PFSK-1 (cell line): ENCODE results near the gene VIPAS39.

Experiments used
- FOXP2 ChIP-seq: optimal IDR thresholded peaks from 2 replicates; pipeline ENCODE3; 2011; ENCODE audit warnings: borderline replicate concordance, control low read depth, inconsistent platforms; ENCODE audit not compliant: insufficient read depth; ENCODE audit errors: extremely low read length, extremely low read depth
- POLR2AphosphoS5 ChIP-seq: IDR thresholded peaks from 2 replicates; pipeline ENCODE4 v1.6.1; 2012; ENCODE audit warnings: low read depth, mild to moderate bottlenecking, control low read depth, low read length, moderate library complexity
- SIN3A ChIP-seq: IDR thresholded peaks from 2 replicates; pipeline ENCODE4 v1.6.1; 2012; ENCODE audit warnings: mild to moderate bottlenecking, low read length, moderate library complexity, borderline replicate concordance; ENCODE audit not compliant: insufficient read depth
- TAF1 ChIP-seq: IDR thresholded peaks from 2 replicates; pipeline ENCODE4 v1.6.1; 2012; ENCODE audit warnings: low read length, control low read depth, borderline replicate concordance; ENCODE audit not compliant: insufficient read depth
- TF ChIP-seq, protein P1 (sequence below), 2 experiments: IDR thresholded peaks; 2 replicates each; pipeline versions ENCODE4 v1.6.1 to v1.8.0; 2011 to 2012; ENCODE audit warnings: low read depth in 2 of 2, low read length in 2 of 2, control low read depth in 1 of 2, inconsistent platforms in 1 of 2, mild to moderate bottlenecking in 1 of 2, moderate library complexity in 1 of 2; ENCODE audit not compliant: insufficient read depth in 1 of 2

The VIPAS39 gene

DNA sequence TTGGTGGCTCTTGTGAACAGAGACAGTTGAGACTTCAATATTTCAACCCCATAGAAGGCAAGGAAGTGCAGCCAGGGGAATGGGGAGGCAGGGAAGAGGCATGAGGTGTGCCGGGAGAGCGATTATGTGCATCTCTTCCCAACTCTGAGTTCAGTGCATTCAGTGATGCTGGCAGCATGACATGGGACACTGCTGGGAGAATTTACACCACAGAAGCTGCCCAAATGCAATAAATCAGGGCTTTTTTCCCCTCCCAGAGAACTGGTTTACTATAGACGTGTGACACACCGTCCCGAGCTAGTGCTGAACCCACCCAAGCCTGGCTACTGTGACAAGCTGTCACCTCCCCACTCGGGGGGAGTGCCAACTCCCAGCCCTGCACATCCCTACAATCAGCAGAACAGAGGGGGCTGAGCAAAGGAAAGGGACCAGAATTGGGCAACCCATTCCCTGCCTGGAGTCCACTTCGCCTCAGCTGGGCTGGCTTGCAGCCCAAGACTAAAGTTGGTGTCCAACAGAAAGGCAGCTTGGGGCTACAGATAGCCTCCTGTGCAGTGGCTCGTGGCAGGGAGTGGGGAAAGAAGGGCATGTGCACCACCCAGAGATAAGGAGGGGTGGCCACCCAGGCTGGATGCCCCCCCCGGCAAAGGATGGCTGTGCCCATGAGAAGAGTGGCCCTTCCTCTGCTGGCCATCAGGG, 17.2 kb upstream of the VIPAS39 start:
- TF ChIP-seq, protein P1, sequence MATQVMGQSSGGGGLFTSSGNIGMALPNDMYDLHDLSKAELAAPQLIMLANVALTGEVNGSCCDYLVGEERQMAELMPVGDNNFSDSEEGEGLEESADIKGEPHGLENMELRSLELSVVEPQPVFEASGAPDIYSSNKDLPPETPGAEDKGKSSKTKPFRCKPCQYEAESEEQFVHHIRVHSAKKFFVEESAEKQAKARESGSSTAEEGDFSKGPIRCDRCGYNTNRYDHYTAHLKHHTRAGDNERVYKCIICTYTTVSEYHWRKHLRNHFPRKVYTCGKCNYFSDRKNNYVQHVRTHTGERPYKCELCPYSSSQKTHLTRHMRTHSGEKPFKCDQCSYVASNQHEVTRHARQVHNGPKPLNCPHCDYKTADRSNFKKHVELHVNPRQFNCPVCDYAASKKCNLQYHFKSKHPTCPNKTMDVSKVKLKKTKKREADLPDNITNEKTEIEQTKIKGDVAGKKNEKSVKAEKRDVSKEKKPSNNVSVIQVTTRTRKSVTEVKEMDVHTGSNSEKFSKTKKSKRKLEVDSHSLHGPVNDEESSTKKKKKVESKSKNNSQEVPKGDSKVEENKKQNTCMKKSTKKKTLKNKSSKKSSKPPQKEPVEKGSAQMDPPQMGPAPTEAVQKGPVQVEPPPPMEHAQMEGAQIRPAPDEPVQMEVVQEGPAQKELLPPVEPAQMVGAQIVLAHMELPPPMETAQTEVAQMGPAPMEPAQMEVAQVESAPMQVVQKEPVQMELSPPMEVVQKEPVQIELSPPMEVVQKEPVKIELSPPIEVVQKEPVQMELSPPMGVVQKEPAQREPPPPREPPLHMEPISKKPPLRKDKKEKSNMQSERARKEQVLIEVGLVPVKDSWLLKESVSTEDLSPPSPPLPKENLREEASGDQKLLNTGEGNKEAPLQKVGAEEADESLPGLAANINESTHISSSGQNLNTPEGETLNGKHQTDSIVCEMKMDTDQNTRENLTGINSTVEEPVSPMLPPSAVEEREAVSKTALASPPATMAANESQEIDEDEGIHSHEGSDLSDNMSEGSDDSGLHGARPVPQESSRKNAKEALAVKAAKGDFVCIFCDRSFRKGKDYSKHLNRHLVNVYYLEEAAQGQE (IDR thresholded peaks at IDR 0.05; ENCODE audit: insufficient read depth in 1 of 2, low read depth in 2 of 2, low read length in 2 of 2) = no peak
- no peak for TF ChIP-seq TAF1
- TF ChIP-seq FOXP2 = no peak
- no peak for TF ChIP-seq POLR2AphosphoS5
- TF ChIP-seq SIN3A = no peak

GRCh38 chr14:77473921-77474320, 16.5 kb upstream of the VIPAS39 start:
- TF ChIP-seq SIN3A (no peak), TAF1 (no peak)

DNA sequence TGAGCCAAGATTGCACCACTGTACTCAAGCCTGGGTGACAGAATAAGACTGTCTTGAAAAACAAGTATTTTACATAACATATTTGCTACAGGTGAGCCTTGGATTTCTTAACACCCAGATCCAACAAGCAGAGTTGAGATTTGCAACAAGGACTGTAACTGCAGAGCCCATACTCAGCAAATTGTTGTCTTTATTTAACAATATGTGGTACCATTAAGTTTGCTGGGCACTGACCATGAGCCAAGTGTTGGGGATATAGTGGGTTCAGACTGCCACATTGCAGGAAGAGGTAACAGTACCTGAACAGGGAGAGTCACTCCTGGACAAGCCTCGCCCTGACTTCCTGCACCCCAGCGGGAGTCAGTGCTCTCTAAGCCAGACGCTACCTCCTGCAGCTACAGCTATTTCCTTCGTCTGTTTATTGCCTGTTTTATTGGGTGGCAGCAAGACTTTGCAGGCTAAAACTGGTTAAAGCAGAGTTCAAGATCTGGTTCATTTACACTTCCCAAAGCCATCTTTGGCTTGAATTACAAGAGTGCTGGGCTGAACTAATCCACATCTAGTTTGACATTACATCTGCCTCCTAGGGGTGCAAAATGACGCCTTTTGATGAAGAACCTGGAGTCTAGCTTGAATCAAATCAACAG, 12.9 kb upstream of the VIPAS39 start:
- TF ChIP-seq, protein P1 (IDR thresholded peaks at IDR 0.05; ENCODE audit: insufficient read depth in 1 of 2, low read depth in 2 of 2, low read length in 2 of 2) = no peak
- TF ChIP-seq POLR2AphosphoS5 = no peak; the same call in 1 of the 2 replicates
- TF ChIP-seq SIN3A = no peak
- no peak for TF ChIP-seq FOXP2
- TF ChIP-seq TAF1 = no peak

GRCh38 chr14:77469539-77469938, 12.1 kb upstream of the VIPAS39 start:
- TF ChIP-seq, protein P1 (IDR thresholded peaks at IDR 0.05; ENCODE audit: insufficient read depth in 1 of 2, low read depth in 2 of 2, low read length in 2 of 2) = no peak
- TF ChIP-seq POLR2AphosphoS5 = 0 out of 2 replicates have a peak, but pooled peaks have one; percentile 4

DNA sequence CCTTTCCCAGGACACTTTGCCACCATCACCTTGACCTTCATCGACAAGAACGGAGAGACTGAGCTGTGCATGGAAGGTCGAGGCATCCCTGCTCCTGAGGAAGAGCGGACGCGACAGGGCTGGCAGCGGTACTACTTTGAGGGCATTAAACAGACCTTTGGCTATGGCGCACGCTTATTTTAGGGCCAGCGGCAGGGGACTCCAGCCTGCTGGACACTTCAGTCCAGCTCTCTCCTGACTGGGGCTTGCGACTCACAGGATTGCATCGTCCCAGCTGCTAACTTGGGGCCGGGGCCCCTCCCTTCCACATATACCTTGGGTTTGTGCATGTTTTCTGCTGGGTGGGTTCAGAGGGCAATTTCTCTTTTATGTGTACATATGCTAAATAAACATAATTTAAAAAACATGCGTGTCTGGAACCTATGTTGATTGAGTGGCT, 11.7 kb upstream of the VIPAS39 start:
- TF ChIP-seq POLR2AphosphoS5 (no peak), FOXP2 (no peak)

- TF ChIP-seq, protein P1 (IDR thresholded peaks at IDR 0.05; ENCODE audit: insufficient read depth in 1 of 2, low read depth in 2 of 2, low read length in 2 of 2) = no peak
- TF ChIP-seq TAF1 (no peak), SIN3A (no peak), FOXP2 (no peak), POLR2AphosphoS5 (no peak)
Observed at GRCh38 chr14:77467801-77468200, 10.4 kb upstream of the VIPAS39 start.
